Activated T-cell treated with anti-CD3 and anti-CD28 coated beads for 4 hours (primary cell): ENCODE results near the gene SDCCAG8.
"Not testable (repeated sequence)": the region's sequence is repeated elsewhere in the genome, so short reads cannot be mapped to it uniquely, and the experiment has no call there.

Source experiments
- DNase-seq: peaks from one replicate; pipeline ENCODE4 v3.0.0-alpha.2; 2020

The SDCCAG8 gene

DNA sequence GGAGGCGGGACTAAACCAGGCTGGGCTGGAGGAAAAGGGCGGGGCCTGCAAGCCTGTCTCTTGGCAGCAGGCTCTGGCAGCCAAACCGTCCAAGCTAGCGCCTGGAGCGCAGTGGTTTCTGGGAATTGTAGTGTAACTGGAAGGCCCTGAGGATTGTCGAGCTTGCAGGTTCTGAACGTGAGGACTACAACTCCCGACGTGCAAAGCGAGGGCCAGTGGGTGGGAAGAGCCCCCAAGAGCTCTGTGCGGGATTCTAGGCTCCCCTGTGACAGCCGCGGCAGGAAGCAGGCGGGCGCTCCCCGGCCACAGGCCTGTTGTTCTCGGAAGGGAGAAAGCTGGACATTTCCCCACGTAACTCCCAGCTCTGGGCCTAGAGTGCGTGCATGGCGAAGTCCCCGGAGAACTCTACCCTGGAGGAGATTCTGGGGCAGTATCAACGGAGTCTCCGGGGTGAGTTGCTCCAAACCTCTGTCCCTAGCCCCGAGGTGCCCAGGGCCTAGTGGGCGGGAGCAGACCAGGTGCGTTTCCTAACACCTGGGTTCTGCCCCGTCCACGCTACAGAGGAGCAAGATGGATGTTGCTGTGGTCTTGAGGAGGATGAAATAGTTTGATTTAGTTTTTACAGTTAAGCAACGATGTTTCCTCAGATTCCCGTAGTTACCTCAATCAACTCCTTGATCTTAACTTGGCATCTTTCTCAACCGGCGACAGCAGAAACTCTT is at the start of gene SDCCAG8:
Gene SDCCAG8, plus strand, starts transcription at position 251 of the 722 bp plus-strand sequence. Its CDS starts 133 bp downstream, at position 384.
- DNase-seq, result peak; percentile 90

DNA sequence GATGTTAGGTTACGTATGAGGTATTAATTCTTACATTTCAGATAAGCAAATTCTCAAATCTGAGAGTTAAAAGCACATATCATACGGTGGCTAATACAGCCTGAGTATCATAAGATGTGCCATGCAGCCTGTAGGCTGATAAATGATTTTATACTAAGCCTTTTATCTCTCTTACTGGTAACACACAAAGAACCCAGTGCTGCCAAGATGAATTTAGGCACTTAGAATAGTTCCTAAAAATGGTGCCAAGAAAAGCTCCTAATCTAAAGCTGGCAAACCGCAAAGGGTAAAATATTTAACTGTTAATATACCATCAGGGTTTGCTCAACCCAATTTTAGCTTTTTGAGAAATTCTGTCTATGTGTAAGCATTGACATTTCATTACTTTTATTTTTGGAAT is 43.9 kb upstream of the SDCCAG8 start:
- DNase-seq, result not testable (repeated sequence)

DNA sequence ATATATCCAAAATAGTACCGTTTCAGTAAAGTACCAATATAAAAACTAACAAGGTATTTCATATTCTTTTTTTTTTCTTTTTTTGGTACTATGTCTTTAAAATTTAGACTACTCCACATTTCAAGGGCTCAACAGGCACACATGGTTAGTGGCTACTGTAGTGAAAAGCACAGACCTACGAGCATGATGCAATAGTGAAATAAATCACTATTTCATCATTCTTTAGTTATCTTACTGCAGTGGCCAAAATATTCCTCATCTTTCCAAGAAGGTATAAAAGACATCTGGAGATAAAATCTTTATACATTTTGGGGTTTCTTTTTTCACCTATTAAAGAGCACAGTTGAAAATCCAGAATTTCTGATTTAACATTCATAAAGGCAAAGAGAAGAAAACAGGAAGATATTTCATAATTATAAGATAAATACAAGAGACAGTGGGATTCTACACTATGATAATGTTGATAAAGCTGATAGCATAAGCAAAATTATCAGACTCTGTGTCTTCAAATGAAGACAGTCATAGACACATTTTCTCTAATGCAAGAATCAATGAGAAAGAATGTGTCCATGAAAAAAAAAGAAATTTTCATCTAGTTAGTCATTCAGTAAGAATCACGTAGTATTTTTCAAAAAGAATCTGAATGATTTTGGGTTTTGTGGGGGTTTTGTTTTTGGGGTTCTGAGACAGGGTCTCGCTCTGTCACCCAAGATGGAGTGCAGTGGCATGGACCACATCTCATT is 42.6 kb upstream of the SDCCAG8 start:
- no peak for DNase-seq

DNA sequence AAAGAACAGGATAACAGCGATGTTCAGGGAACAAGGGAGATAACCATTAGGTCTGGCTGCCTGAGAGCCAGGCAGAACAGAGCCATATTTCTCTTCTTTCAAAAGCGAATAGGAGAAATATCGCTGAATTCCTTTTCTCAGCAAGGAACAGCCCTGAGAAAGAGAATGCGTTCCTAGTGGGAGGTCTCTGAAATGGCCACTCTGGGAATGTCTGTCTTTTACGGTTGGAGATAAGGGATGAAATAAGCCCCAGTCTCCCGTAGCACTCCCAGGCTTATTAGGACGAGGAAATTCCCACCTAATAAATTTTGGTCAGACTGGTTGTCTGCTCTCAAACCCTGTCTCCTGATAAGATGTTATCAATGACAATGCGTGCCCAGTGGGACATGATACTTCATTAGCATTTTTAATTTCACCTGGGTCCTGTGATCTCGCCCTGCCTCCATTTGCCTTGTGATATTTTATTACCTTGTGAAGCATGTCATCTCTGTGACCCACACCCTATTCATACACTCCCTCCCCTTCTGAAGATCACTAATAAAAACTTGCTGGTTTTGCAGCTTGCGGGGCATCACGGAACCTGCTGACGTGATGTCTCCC is 40.5 kb upstream of the SDCCAG8 start:
- DNase-seq, result not testable (repeated sequence)

DNA sequence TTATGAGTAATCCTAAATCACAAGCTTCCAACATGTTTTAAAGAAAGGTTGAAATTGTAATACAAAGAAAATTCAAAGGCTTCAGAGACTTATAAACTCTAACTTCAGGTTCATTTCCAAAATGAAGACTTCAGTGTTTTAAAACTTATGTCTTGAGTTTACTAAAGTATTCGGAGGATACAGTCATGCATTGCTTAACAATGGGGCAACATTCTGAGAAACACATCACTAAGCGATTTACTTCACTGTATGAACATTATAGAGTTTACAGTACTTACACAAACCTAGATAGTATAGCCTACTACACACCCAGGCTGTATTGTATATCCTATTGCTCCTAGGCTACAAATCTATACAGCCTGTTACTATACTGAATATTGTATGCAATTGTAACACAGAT is 39.1 kb upstream of the SDCCAG8 start:
- no peak for DNase-seq

DNA sequence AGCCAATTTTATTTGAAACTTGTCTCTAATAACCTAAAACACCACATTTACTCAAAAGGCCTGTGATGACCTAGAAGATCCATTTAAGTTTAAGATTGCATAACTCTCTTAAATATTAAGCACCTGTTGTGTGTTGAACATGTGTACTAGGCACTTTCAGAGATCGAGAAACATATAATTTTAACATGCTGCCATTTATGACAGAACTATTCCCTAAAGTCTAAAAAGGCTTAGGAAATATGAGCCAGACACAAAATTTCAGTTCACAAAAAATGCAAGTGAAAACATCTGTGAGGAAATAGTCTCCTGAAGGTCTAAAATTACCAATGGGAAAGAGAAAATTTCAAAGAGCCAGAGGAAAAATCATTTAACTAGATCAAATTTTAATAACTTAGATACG is 38.5 kb upstream of the SDCCAG8 start:
- no peak for DNase-seq

DNA sequence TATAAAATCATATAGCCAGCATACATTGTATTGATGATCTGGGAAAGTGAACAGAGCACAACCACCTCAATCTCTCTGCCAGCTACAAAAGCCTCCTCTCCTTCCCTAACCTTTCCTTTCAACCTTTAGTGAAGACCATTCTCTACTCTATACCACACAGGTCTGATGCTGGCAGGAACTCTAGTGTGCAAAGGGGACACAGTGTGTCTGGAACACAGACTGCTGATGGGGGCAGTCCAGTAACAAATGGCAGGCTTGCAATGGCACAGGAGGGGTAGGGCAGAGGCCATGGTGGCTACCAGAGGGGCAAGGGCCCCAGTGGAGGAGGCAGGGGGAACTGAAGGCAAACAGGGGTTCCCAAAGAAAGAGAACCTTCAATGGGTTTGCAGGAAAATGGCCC is 37.8 kb upstream of the SDCCAG8 start:
- DNase-seq, result no peak

DNA sequence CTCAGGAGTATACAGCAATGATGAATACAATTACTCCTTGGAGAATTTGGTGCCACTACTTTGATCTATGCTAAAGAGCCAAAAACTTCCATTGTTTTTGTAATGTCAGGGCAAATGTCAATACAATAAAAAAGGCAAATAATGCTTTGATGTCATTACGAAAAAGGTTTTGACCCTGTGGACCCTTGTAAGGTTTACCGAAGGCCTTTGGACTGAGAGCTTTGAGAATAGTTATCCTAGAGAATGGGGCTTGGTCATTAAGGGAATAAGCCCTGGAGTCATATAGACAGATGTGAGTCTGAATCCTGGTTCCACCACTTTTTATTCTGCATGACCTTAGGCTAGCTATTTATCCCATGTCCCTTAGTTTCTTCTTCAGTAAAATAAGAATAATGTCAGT is 28.2 kb upstream of the SDCCAG8 start:
- no peak for DNase-seq

DNA sequence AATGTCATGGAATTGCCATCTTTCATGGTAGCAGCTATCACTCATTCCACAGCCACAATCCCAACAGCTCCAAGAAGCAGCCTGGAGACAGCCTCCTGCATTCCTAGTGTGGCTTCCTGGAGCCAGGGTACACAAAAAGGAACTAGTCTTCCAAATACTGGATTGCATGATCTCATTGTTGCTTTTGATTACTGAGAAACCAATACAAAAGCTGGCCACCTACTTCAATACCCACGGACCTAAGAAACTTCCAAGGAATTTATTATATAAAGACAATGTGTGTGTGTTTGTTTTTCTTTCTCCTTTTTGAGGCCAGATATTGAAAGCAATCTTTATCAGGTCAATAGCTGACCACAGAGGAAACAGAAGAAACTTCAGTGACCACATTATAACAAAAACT is 26.3 kb upstream of the SDCCAG8 start:
- no peak for DNase-seq

DNA sequence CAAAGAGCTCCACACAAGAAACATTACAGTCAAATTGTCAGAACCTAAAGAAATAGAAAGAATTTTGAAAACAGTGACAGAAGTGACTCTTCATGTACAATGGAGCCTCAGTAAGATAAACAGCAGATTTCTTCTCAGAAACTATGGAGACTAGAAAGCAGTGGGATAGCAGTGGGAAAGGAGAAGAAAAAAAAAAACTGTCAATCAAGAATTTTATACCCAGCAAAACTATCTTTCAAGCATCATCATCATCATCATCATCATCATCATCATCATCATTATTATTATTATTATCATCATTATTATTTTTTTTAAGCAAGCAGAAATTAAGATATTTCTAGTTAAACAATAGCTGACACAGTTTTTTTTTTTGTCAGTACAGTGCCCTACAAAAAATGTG is 24.9 kb upstream of the SDCCAG8 start:
- DNase-seq, result no peak

DNA sequence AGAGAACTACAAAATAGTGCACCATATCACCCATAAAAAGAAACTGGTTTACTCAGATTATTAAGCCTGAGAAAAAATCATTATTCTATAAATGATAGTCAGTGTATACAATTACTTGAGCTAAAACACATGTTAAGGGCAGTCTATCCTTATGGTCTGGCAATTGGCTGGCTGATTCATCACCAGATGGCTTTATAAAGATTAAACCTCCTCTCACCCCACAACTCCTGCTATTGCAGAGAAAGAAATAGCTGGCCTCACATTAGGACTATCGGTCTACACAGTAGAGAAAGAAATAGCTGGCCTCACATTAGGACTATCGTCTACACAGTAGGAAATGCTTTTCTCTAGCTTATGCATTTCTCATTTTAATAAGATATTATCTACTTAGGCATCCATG is 21.9 kb upstream of the SDCCAG8 start:
- no peak for DNase-seq

DNA sequence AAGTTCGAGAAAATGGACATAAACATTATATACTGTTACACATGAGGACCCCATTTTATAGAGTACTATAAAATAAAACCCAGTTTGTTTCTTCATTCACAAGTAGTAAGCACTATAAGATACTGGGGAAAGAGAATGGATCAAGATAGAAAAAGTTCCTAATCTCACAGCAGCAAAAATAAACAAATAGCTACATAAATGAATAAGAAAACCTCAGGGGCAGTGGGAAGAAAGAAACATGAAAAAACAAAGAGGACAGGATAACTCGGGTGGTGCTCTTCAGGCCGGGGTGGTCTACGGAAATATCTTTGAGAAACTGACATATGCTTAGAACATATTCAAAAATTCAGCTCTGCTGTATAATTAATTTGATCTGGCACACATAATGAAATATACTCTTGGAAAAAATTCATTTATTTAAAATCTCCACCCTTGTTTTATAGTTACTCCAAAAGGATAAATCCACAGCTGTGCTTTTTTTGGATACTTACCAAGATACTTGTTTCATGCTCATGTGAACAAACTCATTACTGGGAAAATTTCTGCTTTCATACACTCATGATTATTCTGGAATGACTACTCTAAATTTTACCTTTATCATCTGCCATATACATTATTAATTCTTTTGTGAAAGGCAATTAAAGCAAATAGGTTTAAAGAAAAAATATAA is 20.7 kb upstream of the SDCCAG8 start:
- no peak for DNase-seq

DNA sequence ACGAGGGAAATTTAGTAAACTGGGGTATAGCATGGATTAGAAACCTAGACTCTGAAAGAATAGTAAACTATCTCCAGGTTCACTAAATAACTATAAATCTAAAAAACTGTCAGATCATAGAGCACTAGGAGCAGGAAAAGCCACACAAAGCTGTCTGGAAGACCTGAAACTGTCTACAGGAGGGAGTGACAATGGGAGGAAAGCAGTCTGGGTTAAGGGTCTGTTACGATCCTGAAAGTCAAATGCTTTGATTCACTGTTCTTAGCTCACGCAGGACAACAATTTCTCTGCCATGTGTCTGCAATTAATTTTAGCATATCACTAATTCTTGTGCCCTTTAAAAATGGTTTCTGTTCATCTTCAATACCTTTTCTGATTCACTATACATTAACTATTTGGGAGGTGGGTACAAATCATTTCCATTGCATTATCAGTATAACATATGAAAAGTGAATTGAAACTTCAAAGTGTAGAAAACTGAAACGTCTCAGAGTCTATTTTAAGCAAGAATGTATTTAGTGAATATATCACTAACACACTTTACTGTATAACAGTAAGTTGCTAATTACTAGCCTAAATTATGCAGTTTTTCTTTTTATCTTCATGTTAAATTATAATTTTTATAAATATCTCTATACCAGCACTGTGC is 19.1 kb upstream of the SDCCAG8 start:
- no peak for DNase-seq

DNA sequence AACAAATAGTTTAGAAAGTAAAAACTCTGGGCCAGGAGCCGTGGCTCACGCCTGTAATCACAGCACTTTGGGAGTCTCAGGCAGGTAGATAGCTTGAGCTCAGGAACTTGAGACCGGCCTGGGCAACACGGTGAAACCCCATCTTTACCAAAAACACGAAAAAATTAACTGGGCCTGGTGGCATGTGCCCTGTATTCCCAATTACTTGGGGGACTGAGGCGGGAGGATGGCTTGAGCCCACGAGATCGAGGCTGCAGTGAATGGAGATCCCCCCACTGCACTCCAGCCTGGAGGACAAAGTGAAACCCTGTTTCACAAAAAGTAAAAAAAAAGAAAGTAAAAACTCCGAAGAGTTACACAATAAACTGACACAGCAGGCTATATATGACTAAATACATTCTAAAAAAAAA is 11.4 kb upstream of the SDCCAG8 start:
- no peak for DNase-seq

DNA sequence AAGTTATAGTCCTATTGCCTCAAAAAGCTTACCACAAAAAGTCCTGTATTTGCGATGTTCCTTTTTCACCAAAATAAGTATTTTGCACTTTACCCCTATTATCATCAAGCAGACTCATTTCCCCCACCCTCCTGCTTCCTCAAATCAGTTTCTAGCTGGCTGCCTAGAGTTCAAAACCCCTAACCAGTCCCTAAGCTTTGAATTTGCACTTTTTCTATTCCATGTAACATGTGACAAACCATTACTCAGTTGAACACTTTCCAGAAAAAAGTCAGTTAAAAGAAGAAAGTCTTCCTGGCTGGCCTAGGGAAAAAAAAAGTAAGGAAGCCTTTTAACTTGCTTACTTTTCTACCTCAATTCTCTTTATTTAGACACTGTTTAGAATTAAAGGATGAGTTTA is 8.9 kb upstream of the SDCCAG8 start:
- DNase-seq, result no peak

DNA sequence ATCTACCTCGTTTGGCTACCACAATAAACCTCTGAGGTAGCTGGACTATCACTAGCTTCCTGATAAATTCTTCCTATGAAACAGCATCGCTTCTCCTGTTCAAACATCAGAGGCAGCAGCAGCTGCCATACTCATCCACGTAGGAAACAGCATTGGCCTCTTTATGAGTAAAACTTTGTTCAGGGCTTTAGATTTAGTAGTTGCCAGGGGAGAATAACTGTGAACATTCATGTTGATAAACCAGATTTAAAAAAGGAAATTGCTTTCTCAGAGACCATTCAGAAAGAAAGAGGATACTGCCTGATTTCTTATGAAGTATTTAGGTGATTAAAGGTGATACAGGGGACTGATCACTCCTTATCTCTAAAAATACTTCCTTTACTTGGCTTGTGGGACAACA is 7.9 kb upstream of the SDCCAG8 start:
- DNase-seq, result no peak

DNA sequence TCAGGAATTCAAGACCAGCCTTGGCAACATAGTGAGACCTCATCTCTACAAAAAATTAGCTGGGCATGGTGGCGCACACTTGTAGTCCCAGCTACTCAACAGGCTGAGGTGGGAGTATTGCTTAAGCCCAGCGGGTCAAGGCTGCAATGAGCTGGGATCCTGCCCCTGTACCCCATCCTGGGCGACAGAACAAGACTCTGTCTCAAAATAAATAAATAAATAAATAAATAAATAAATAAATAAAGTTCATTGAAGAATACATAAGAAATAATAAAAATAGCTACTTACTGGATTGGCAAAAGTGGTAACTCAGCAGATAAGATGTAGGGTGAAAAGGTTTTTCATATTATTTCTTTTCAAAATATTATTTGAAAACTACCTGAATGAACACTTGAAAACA is 6.6 kb upstream of the SDCCAG8 start:
- no peak for DNase-seq

DNA sequence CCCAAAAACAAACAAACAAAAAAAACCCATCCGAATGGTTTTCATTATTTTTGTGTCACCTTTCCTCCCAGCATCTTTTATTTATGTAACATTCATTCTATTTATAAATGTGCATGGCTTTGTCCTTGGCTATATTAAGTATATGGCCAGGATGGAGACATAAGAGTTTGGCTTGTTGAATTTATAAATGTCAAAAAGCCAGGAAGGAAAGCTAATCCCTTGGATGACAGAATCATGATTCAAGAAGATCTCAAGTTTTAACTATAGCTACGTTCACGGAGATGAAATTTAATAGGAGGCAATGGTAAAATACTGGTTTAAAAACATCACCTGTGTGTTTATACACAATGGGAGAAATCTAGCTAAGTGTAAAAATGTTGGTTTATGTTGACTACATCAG is 5.7 kb upstream of the SDCCAG8 start:
- DNase-seq, result no peak

DNA sequence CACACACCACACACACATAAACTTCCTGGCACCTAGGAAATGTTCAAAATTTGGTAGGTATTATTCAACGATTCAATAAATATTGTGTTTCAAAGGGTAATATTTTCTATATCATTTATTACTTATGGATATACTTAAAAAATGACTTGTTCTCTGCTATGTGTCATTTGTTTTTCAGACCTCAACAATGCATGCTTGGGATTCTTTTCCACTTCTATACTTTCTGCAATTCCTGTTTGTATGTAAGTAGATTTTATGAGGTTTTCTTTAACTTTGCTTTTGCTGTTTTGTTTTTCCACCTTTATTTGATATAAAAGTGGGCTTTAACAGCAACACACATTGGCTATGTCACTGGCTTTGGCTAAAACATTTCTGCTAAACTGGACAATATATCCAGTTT is 4.3 kb upstream of the SDCCAG8 start:
- DNase-seq, result no peak

DNA sequence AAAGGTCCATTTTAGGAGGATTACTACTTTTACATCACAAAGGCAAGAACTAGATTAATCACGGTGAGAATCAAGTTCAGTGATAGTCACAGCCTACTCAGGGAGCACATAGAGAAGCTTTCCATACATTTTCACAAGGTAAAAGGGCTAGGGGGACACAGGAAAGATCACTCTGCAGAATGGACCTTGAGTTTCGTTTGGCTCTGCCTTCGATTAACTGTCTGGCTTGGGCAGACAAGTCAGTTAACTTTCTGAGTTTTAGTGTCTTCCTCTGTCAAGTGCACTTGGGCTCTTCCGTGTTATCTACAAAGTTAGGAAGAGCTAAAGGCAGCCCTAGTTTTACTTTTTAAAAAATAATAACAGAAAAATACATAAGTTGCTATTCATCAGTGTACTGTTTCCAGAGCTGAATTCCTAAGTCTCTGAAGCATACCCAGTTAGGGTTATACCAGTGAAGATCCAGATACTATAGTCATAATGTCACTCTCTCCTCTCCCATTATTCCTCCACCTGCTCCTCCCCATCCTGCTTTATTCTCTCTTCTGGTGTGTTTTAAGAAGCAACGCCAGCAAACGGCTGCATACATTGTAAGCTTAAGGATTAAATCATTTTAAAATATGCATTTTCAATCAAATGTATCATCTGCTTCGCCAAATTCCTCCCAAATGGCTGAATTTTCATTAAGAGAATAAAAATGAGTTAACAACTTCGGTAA is 2.5 kb upstream of the SDCCAG8 start:
- no peak for DNase-seq

DNA sequence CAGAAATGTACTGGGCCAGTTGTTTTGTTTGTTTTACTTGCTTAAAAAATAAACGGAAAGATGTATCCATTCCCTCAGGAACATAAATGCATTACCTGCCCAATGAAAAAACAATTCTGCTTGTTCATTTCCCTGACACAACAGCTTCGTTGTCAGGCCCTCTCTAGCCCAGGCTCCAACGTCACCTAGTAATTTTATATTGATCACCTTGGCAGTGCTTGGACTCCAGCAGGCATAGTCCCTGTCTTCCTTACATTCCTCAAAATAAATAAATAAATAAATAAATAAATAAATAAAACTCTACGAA is 2.0 kb upstream of the SDCCAG8 start:
- DNase-seq, result no peak

DNA sequence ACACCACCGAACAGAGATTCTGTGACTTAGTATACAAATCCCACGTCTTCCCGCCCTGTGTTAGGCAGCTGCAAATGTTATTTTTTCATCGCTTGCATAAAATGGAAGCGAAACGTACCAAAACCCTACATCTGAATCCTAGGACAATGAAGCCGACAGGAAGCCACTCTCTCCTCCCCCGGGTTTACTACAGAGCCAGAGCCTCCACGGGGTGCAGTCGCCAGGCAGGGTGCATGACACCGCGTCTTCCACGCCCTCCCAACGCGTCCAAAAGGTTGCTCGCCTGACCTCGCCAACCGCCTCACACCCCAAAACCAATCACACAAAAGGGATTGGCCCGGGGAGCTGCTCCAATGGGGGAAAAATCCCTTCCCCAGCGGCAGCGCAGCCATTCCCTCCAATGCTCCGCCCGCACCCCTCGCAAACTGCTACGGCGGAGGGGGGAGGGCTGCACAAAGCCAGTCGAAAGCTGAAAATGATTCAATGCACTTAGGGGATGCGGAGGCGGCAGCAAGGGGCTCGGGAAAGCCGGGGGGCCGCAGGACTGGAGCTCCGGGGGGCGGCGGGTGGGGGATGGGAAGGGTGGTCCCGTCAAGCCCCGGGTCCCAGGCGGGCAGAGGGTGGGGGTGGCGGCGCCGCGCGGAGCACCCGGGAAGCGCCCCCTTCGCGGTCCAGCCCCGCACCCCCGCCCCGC is 1.5 kb upstream of the SDCCAG8 start:
- DNase-seq, result peak; percentile 44
